Right lobe of liver (tissue), 4 donors: ENCODE data around the gene MTCH1.
"Not testable (repeated sequence)": the region's sequence is repeated elsewhere in the genome, so short reads cannot be mapped to it uniquely, and the experiment has no call there.

ENCODE experiments used
- CTCF ChIP-seq, 4 donors: fragments of 200-600 bp in 3 of 4; fragments of 450-650 bp in 1 of 4; IDR thresholded peaks; one replicate each; pipeline versions ENCODE4 v1.5.1 to v1.8.0; 2016 to 2022; ENCODE audit warnings: antibody characterized with exemption in 4 of 4, mild to moderate bottlenecking in 2 of 4
- POLR2A ChIP-seq: fragments of 450-650 bp; IDR thresholded peaks from one replicate; pipeline ENCODE4 v1.6.1; 2017; ENCODE audit warnings: antibody characterized with exemption, mild to moderate bottlenecking
- donor health status: DM: no; HTN: no; CAD: no.
- donor health status: DM: no; HTN: no; CAD: no.
- donor health status: DM: no; HTN: yes; CAD: no.

GRCh38 chr6:36949076-36949475 is 36.9 kb downstream of the MTCH1 start:
- TF ChIP-seq CTCF (IDR thresholded peaks at IDR 0.05); POLR2A: not testable (repeated sequence)
